ENCODE data around the gene LPCAT2. TPM values are rescaled to one million over a fixed set of nuclear protein-coding genes. Genes with fewer than 3 reads are reported as not detected.

The LPCAT2 gene
- total and polyA plus RNA-seq, 9 donors = 13.5 to 28.6 (median 18.6) TPM

DNA sequence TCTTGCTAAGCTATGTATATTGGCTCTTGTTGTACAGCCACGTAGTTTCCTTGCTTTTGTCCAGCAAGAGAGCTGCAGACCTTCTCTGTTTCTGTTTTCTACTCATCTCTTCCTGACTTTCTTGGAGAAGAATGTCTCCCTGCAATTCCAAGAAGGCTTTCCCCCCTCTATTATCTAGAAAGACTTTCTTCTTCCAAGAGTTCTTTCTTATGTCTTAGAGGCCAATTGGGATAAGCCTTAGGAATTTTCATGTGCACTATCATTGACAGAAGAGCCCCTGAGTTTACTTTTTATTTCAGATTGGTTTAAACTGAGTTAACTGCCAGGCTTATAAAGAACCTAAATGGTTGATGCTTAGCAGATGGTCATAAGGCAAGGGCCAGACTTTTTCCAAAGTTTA lies 66.6 kb downstream of the LPCAT2 start:
- Histone ChIP-seq H3K9me3 (replicated peaks; ENCODE audit: control insufficient read depth, low read depth, low read length) (no peaks in the 10 kb centered on the region), H3K4me3 (ENCODE audit: low read length) (no peak overlapping the region), H3K27ac (ENCODE audit: low read length) (peak overlapping the region; percentile 83), H3K36me3 (ENCODE audit: control insufficient read depth, insufficient read depth, low read length) (peaks cover 18% of the 10 kb centered on the region), H3K27me3 (ENCODE audit: control insufficient read depth, insufficient read depth, low read length) (no peaks in the 10 kb centered on the region), H3K4me1 (ENCODE audit: control insufficient read depth, insufficient read depth, low read length) (peaks cover 6% of the 10 kb centered on the region)
- no CpG with 5 or more reads among the region's 1 CpG for whole genome bisulfite sequencing (ENCODE audit: insufficient coverage)
- DNase-seq = peak; percentile 97

DNA sequence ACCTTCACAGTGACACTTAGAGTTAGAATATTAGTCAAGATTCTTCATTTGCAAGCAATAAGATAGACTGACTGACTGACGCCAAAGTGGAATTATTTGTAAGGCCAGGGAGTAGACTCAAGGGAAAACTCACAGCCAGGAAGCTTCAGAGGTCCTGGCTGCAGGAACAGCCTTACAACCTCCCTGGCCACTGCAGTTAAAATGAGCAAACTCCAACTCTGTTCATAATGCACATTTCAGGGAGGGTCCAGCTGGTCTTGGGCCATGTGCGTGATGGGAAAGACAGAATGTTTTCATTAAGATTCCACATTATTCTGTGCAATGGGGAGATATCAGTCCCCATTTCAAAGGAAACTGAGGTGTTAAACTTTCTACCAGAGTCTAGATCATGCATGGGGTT lies 67.5 kb downstream of the LPCAT2 start:
- Histone ChIP-seq H3K4me3 (ENCODE audit: low read length) (no peak overlapping the region), H3K9me3 (replicated peaks; ENCODE audit: control insufficient read depth, low read depth, low read length) (no peaks in the 10 kb centered on the region), H3K36me3 (ENCODE audit: control insufficient read depth, insufficient read depth, low read length) (peaks cover 18% of the 10 kb centered on the region), H3K4me1 (ENCODE audit: control insufficient read depth, insufficient read depth, low read length) (peaks cover 6% of the 10 kb centered on the region), H3K27me3 (ENCODE audit: control insufficient read depth, insufficient read depth, low read length) (no peaks in the 10 kb centered on the region), H3K27ac (ENCODE audit: low read length) (peak overlapping the region; percentile 83)
- WGBS (ENCODE audit: insufficient coverage) = 35% methylated on average over 2 of the region's 2 CpGs
- peak; percentile 98 for DNase-seq

GRCh38 chr16:55577887-55578286 lies 69.0 kb downstream of the LPCAT2 start:
- peak; percentile 34 for DNase-seq
- 88% methylated on average over 3 of the region's 3 CpGs for WGBS (ENCODE audit: insufficient coverage)
- H3K27ac ChIP-seq (ENCODE audit: low read length) = no peak overlapping the region
- H3K4me3 ChIP-seq (ENCODE audit: low read length) = no peak overlapping the region
- no peaks in the 10 kb centered on the region for H3K9me3 ChIP-seq (replicated peaks; ENCODE audit: control insufficient read depth, low read depth, low read length)
- peaks cover 18% of the 10 kb centered on the region for H3K36me3 ChIP-seq (ENCODE audit: control insufficient read depth, insufficient read depth, low read length)
- peaks cover 6% of the 10 kb centered on the region for H3K4me1 ChIP-seq (ENCODE audit: control insufficient read depth, insufficient read depth, low read length)
- no peaks in the 10 kb centered on the region for H3K27me3 ChIP-seq (ENCODE audit: control insufficient read depth, insufficient read depth, low read length)

GRCh38 chr16:55585631-55586030 lies 76.8 kb downstream of the LPCAT2 start:
- WGBS (ENCODE audit: insufficient coverage) = no CpG with 5 or more reads among the region's 2 CpGs
- no peaks in the 10 kb centered on the region for H3K27me3 ChIP-seq (ENCODE audit: control insufficient read depth, insufficient read depth, low read length)
- H3K27ac ChIP-seq (ENCODE audit: low read length) = no peak overlapping the region
- no peak for DNase-seq
- H3K4me3 ChIP-seq (ENCODE audit: low read length) = no peak overlapping the region
- H3K9me3 ChIP-seq (replicated peaks; ENCODE audit: control insufficient read depth, low read depth, low read length) = no peaks in the 10 kb centered on the region
- no peaks in the 10 kb centered on the region for H3K36me3 ChIP-seq (ENCODE audit: control insufficient read depth, insufficient read depth, low read length)
- no peaks in the 10 kb centered on the region for H3K4me1 ChIP-seq (ENCODE audit: control insufficient read depth, insufficient read depth, low read length)

DNA sequence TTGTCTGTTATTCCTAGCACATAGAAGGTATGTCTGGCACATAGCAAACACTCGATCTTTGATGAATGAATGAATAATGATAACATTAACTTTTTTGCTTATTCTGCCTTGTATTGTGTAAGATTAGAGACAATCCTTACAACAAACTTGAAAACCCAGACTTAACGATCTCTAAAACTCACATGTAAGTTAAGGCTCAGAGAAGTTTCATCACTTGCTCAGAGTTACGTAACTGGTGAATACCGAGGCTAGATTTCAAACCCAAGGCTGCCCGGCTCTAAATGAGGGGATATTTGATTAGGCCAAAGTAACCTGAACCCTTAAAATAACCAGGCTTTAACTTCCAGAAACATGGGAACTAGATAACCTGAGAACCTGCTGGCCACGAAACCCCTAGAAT lies 79.9 kb downstream of the LPCAT2 start:
- WGBS (ENCODE audit: insufficient coverage) = no CpG with 5 or more reads among the region's 6 CpGs
- Histone ChIP-seq H3K27me3 (ENCODE audit: control insufficient read depth, insufficient read depth, low read length) (no peaks in the 10 kb centered on the region), H3K4me3 (ENCODE audit: low read length) (no peak overlapping the region)

DNA sequence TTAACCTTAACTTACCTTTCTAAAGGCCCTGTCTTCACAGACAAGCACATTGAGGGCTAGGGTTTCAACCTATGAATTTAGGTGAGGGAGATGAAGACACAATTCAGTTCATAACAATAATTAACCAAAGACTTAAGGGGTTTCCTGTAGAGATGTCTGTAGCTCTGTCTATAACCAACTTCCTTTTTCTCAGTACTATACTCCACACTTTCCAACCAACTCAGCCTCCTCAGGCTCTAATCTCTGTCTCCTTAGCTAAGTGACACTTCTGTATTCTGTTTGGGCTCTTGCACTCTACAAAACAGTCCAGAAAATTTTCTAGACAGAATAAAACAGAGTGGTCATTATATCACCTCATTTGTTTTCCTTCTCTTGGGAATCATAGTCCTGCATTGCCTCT lies 83.4 kb downstream of the LPCAT2 start:
- no peaks in the 10 kb centered on the region for H3K4me1 ChIP-seq (ENCODE audit: control insufficient read depth, insufficient read depth, low read length)
- no peak overlapping the region for H3K4me3 ChIP-seq (ENCODE audit: low read length)
- no peaks in the 10 kb centered on the region for H3K9me3 ChIP-seq (replicated peaks; ENCODE audit: control insufficient read depth, low read depth, low read length)
- no peak for DNase-seq
- H3K36me3 ChIP-seq (ENCODE audit: control insufficient read depth, insufficient read depth, low read length) = no peaks in the 10 kb centered on the region
- no peaks in the 10 kb centered on the region for H3K27me3 ChIP-seq (ENCODE audit: control insufficient read depth, insufficient read depth, low read length)
- H3K27ac ChIP-seq (ENCODE audit: low read length) = no peak overlapping the region

More for the DNA sequence above, 79.9 kb downstream of the LPCAT2 start:
- DNase-seq = no peak
- Histone ChIP-seq H3K36me3 (ENCODE audit: control insufficient read depth, insufficient read depth, low read length) (no peaks in the 10 kb centered on the region), H3K4me1 (ENCODE audit: control insufficient read depth, insufficient read depth, low read length) (no peaks in the 10 kb centered on the region), H3K27ac (ENCODE audit: low read length) (no peak overlapping the region), H3K9me3 (replicated peaks; ENCODE audit: control insufficient read depth, low read depth, low read length) (no peaks in the 10 kb centered on the region)

DNA sequence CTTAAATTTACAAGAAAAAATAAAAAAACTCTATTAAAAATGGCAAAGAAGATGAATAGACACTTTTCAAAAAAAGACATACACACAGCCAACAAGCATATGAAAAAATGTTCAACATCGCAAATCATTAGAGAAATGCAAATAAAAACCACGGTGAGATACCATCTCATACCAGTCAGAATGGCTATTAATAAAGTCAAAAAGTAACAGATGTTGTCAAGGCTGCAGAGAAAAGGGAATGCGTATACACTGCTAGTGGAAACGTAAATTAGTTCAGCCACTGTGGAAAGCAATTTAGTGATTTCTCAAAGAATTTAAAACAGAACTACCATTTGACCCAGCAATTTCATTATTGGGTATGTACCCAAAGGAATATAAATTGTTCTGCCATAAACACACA lies 89.1 kb downstream of the LPCAT2 start:
- H3K36me3 ChIP-seq (ENCODE audit: control insufficient read depth, insufficient read depth, low read length) = no peaks in the 10 kb centered on the region
- no peak for DNase-seq
- no peaks in the 10 kb centered on the region for H3K27me3 ChIP-seq (ENCODE audit: control insufficient read depth, insufficient read depth, low read length)
- H3K4me3 ChIP-seq (ENCODE audit: low read length) = no peak overlapping the region
- WGBS (ENCODE audit: insufficient coverage) = no CpG with 5 or more reads among the region's 4 CpGs
- no peaks in the 10 kb centered on the region for H3K4me1 ChIP-seq (ENCODE audit: control insufficient read depth, insufficient read depth, low read length)
- H3K27ac ChIP-seq (ENCODE audit: low read length) = no peak overlapping the region
- no peaks in the 10 kb centered on the region for H3K9me3 ChIP-seq (replicated peaks; ENCODE audit: control insufficient read depth, low read depth, low read length)

DNA sequence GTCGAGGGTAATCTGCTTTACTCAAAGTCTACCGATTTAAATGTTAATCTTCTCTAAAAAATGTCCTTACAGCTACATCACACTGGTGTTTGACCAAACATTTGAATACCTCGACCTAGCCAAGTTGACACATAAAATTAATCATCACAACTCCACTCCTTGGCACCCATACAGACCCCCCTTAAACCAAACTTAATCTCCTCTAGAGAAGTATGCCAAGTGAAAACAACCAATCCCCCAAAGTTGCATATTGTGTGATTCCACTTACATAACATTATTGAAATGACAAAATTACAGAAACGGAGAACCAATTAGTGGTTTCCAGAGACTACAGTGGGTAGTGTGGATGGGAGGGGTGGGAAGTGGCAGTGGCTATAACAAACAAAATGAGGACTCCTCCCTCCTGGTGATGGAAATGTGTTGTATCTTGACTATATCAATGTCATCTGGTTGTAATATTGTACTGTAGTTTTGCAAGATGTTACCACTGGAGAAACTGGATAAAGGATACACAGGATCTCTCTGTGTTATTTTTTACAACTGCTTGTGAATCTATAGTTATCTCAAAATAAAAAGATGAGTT lies 97.0 kb downstream of the LPCAT2 start:
- H3K4me3 ChIP-seq (ENCODE audit: low read length) = no peak overlapping the region
- 57% methylated on average over 3 of the region's 4 CpGs for WGBS (ENCODE audit: insufficient coverage)
- no peaks in the 10 kb centered on the region for H3K9me3 ChIP-seq (replicated peaks; ENCODE audit: control insufficient read depth, low read depth, low read length)
- peak; percentile 27 for DNase-seq
- no peaks in the 10 kb centered on the region for H3K27me3 ChIP-seq (ENCODE audit: control insufficient read depth, insufficient read depth, low read length)
- H3K27ac ChIP-seq (ENCODE audit: low read length) = no peak overlapping the region
- H3K4me1 ChIP-seq (ENCODE audit: control insufficient read depth, insufficient read depth, low read length) = no peaks in the 10 kb centered on the region
- H3K36me3 ChIP-seq (ENCODE audit: control insufficient read depth, insufficient read depth, low read length) = no peaks in the 10 kb centered on the region

DNA sequence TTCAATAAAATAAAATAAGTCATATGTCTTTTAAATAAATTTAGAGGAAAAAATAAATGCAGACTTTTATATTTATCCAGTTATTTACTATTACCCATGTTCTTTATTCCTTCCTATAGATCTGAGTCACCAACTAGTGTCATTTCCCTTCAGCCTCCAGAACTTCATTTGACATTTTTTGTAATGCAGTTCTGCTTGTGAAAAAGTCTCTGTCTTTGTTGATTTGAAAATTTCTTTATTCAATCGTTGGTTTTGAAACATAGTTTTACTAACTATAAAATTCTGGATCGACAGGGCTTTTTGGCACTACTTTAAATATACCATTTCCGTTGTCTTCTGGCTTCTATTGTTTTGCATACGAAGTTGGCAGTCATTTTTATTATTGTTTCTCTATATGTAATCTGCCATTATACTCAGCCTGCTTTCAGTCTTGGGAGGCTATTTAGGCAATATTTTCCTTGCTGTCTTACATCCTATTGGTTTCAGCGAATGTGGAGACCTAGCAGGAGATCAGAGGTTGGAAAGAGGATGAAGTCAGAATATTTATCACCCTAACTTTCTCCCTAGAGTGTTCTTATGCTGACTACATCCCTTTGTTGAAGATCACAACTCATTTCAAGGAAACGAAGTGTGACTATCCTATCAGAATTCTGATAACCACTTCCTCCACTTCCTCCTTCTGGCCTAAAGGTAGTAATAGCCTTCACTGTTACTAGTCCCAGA lies 104.9 kb downstream of the LPCAT2 start:
- Histone ChIP-seq H3K27me3 (ENCODE audit: control insufficient read depth, insufficient read depth, low read length) (no peaks in the 10 kb centered on the region), H3K27ac (ENCODE audit: low read length) (no peak overlapping the region), H3K4me3 (ENCODE audit: low read length) (no peak overlapping the region), H3K36me3 (ENCODE audit: control insufficient read depth, insufficient read depth, low read length) (no peaks in the 10 kb centered on the region), H3K4me1 (ENCODE audit: control insufficient read depth, insufficient read depth, low read length) (no peaks in the 10 kb centered on the region), H3K9me3 (replicated peaks; ENCODE audit: control insufficient read depth, low read depth, low read length) (no peaks in the 10 kb centered on the region)
- DNase-seq = no peak
- no CpG with 5 or more reads among the region's 6 CpGs for WGBS (ENCODE audit: insufficient coverage)

GRCh38 chr16:55615071-55615470 lies 106.2 kb downstream of the LPCAT2 start:
- no peak overlapping the region for H3K4me3 ChIP-seq (ENCODE audit: low read length)

More at GRCh38 chr16:55615071-55615470, 106.2 kb downstream of the LPCAT2 start:
- no peaks in the 10 kb centered on the region for H3K36me3 ChIP-seq (ENCODE audit: control insufficient read depth, insufficient read depth, low read length)
- H3K27me3 ChIP-seq (ENCODE audit: control insufficient read depth, insufficient read depth, low read length) = no peaks in the 10 kb centered on the region
- WGBS (ENCODE audit: insufficient coverage) = 100% methylated on average over 1 of the region's 3 CpGs
- H3K4me1 ChIP-seq (ENCODE audit: control insufficient read depth, insufficient read depth, low read length) = no peaks in the 10 kb centered on the region
- no peaks in the 10 kb centered on the region for H3K9me3 ChIP-seq (replicated peaks; ENCODE audit: control insufficient read depth, low read depth, low read length)
- no peak for DNase-seq
- no peak overlapping the region for H3K27ac ChIP-seq (ENCODE audit: low read length)

All from muscle of leg (tissue), 11 donors.